Glomerular visceral epithelial cell (primary cell): Measurements from ENCODE around the gene PCDHB4.
"Not testable (repeated sequence)": the region's sequence is repeated elsewhere in the genome, so short reads cannot be mapped to it uniquely, and the experiment has no call there.

Experiments
- DNase-seq: peaks from one replicate; pipeline ENCODE4 v3.0.0-alpha.2; 2016; ENCODE audit errors: extremely low spot score

The PCDHB4 gene

GRCh38 chr5:141150224-141150992 is 28.8 kb downstream of the PCDHB4 start:
- no peak for DNase-seq

- DNase-seq, result no peak
These were observed 29.3 kb downstream of the PCDHB4 start for GRCh38 chr5:141150993-141151325.

GRCh38 chr5:141151632-141152031 is 30.0 kb downstream of the PCDHB4 start:
- DNase-seq, result not testable (repeated sequence)

GRCh38 chr5:141152096-141152495 is 30.5 kb downstream of the PCDHB4 start:
- DNase-seq, result not testable (repeated sequence)

- no peak for DNase-seq
These were observed 34.1 kb downstream of the PCDHB4 start for GRCh38 chr5:141155540-141156374.

GRCh38 chr5:141157356-141157755 is 35.7 kb downstream of the PCDHB4 start:
- not testable (repeated sequence) for DNase-seq

- DNase-seq, result not testable (repeated sequence)
These were observed 36.3 kb downstream of the PCDHB4 start for GRCh38 chr5:141157901-141158300.

- DNase-seq, result peak; percentile 37
These were observed 51.0 kb downstream of the PCDHB4 start, which contains the start of gene PCDHB7 for GRCh38 chr5:141172381-141173204. Gene PCDHB7, plus strand, starts transcription at chr5:141172644. Its CDS starts 192 bp downstream, at chr5:141172836.

GRCh38 chr5:141174291-141175104 is 52.9 kb downstream of the PCDHB4 start:
- not testable (repeated sequence) for DNase-seq
